HepG2 (cell line): ENCODE measurements around the gene TANC1.

Source experiments
- ASH2L ChIP-seq: fragments of 300-600, 200-600 bp; sonication (generic); IDR thresholded peaks from 2 replicates; pipeline ENCODE4 v1.7.0; 2017; ENCODE audit warnings: low read depth, mild to moderate bottlenecking, moderate library complexity, mixed read lengths, low read length; ENCODE audit not compliant: insufficient read length
- CREM ChIP-seq, 2 experiments: sonication (generic) in 1 of 2; formaldehyde crosslinking in 1 of 2; IDR thresholded peaks; 2 replicates each; pipeline versions ENCODE4 v1.4.0 to v1.6.1; 2016 to 2020; ENCODE audit warnings: antibody characterized with exemption in 1 of 2, mild to moderate bottlenecking in 1 of 2, missing genetic modification reagents in 1 of 2
- EP300 ChIP-seq, 3 experiments: sonication (generic) in 1 of 3; formaldehyde crosslinking in 1 of 3; IDR thresholded peaks; 2 replicates each; pipeline versions ENCODE4 v1.5.1 to v1.6.1; 2011 to 2020; ENCODE audit warnings: low read depth in 2 of 3, low read length in 2 of 3, borderline replicate concordance in 1 of 3, improper control_type of control experiment in 1 of 3, mild to moderate bottlenecking in 1 of 3, missing genetic modification reagents in 1 of 3, moderate library complexity in 1 of 3
- GFI1 ChIP-seq: sonication (generic); formaldehyde crosslinking; IDR thresholded peaks from 2 replicates; pipeline ENCODE4 v1.5.0; 2020; ENCODE audit warnings: missing genetic modification reagents, mild to moderate bottlenecking, borderline replicate concordance
- SP1 ChIP-seq, 2 experiments: fragments of 450-650 bp in 1 of 2; sonication (generic) in 1 of 2; formaldehyde crosslinking in 1 of 2; IDR thresholded peaks; 2 replicates each; pipeline versions ENCODE4 v1.4.0 to v1.6.1; 2016 to 2020; ENCODE audit warnings: missing genetic modification reagents in 1 of 2
- TCF7 ChIP-seq: sonication (generic); IDR thresholded peaks from 2 replicates; pipeline ENCODE4 v1.6.1; 2016; ENCODE audit warnings: antibody characterized with exemption, low read depth
- WIZ ChIP-seq: sonication (generic); formaldehyde crosslinking; IDR thresholded peaks from 2 replicates; pipeline ENCODE4 v1.5.1; 2020; ENCODE audit warnings: mild to moderate bottlenecking, missing genetic modification reagents
- ZNF337 ChIP-seq: sonication (generic); formaldehyde crosslinking; IDR thresholded peaks from 2 replicates; pipeline ENCODE4 v1.5.1; 2020; ENCODE audit warnings: missing genetic modification reagents, low read depth, mild to moderate bottlenecking, borderline replicate concordance
- ZNF614 ChIP-seq: IDR thresholded peaks from 2 replicates; pipeline ENCODE4 v1.6.1; 2018; ENCODE audit warnings: missing biosample characterization, missing genetic modification reagents, inconsistent platforms, borderline replicate concordance

GRCh38 chr2:159035790-159036411 is 67.5 kb downstream of the TANC1 start:
- TF ChIP-seq SP1 (IDR thresholded peaks at IDR 0.05), result no peak
- TF ChIP-seq SP1 (CRISPR knock-in tag; IDR thresholded peaks at IDR 0.05), result no peak
- no peak for TF ChIP-seq ZNF337 (CRISPR knock-in tag)
- TF ChIP-seq ZNF614 (CRISPR knock-in tag), result no peak
- no peak for TF ChIP-seq TCF7
- TF ChIP-seq GFI1 (CRISPR knock-in tag), result no peak
- TF ChIP-seq EP300 (IDR thresholded peaks at IDR 0.05; ENCODE audit: low read depth in 2 of 2, low read length in 2 of 2), result no peak
- TF ChIP-seq EP300 (CRISPR knock-in tag; IDR thresholded peaks at IDR 0.05; ENCODE audit: borderline replicate concordance), result no peak
- no peak for TF ChIP-seq CREM (IDR thresholded peaks at IDR 0.05)
- no peak for TF ChIP-seq CREM (CRISPR knock-in tag; IDR thresholded peaks at IDR 0.05)
- no peak for TF ChIP-seq WIZ (CRISPR knock-in tag)
- no peak for TF ChIP-seq ASH2L
